Right atrium auricular region (tissue), 2 donors: ENCODE results near the gene OSGEPL1. TPM values are rescaled to one million over a fixed set of nuclear protein-coding genes. Genes with fewer than 3 reads are reported as not detected.

Experiments
- DNase-seq: peaks from one replicate; pipeline ENCODE4 v3.0.0-alpha.2; 2019; ENCODE audit warnings: low spot score
- H3K27ac ChIP-seq, 2 donors: fragments of 200-600 bp; sonication (generic); 1 replicate in 1 of 2; 2 replicates in 1 of 2; pipeline ENCODE4 v1.5.1; 2016 to 2019
- H3K27me3 ChIP-seq, 2 donors: fragments of 200-600 bp; sonication (generic); one replicate each; pipeline versions ENCODE4 v1.5.1 to v1.6.0; 2017 to 2019
- H3K36me3 ChIP-seq: fragments of 200-600 bp; sonication (generic); one replicate; pipeline ENCODE4 v1.5.1; 2016
- H3K4me1 ChIP-seq, 2 donors: fragments of 200-600 bp; sonication (generic); one replicate each; pipeline versions ENCODE4 v1.5.1 to v1.6.0; 2017 to 2019
- H3K4me3 ChIP-seq, 2 donors: fragments of 200-600 bp; sonication (generic); 1 replicate in 1 of 2; 2 replicates in 1 of 2; pipeline ENCODE4 v1.5.1; 2017 to 2019; ENCODE audit warnings: mild to moderate bottlenecking in 1 of 2, moderate library complexity in 1 of 2
- H3K9me3 ChIP-seq, 2 donors: fragments of 200-600 bp; sonication (generic); one replicate each; pipeline ENCODE4 v1.5.1; 2019
- CTCF ChIP-seq, 2 donors: fragments of 200-600 bp; sonication (generic); IDR thresholded peaks; one replicate each; pipeline ENCODE4 v1.5.1; 2019; ENCODE audit warnings: antibody characterized with exemption in 2 of 2
- total RNA-seq, 2 donors: library from RNA; depleted of rRNA; stranded (reverse); fragments of >200 nt; gene quantifications; one replicate each; pipeline ENCODE4 v1.1.0, GENCODE V29; 2016

The OSGEPL1 gene
- total RNA-seq = 1 to 10 TPM; 5.3 to 8.1 TPM

- Histone ChIP-seq H3K27me3 (no peaks in the 10 kb centered on the region), H3K4me1 (peaks cover 0 to 15% of the 10 kb centered on the region in 2 donors), H3K9me3 (no peaks in the 10 kb centered on the region), H3K36me3 (peaks cover 7% of the 10 kb centered on the region), H3K4me3 (peak within 1 kb of the TSS; percentile 70 to 78), H3K27ac (peak within 1 kb of the TSS; percentile 90 to 92)
- peak; percentile 94 for DNase-seq
- TF ChIP-seq CTCF (IDR thresholded peaks at IDR 0.05) = peak; percentile 52 to 63
Measured at GRCh38 chr2:189762551-189763298, at the start of gene OSGEPL1. Gene OSGEPL1, minus strand, starts transcription at chr2:189762792. Its CDS starts 1,152 bp downstream, at chr2:189761640.

- no peaks in the 10 kb centered on the region for H3K36me3 ChIP-seq
Measured at GRCh38 chr2:189803431-189803830, 40.8 kb upstream of the OSGEPL1 start.

GRCh38 chr2:189802396-189802912 lies 39.9 kb upstream of the OSGEPL1 start:
- DNase-seq = no peak
- Histone ChIP-seq H3K4me1 (no peaks in the 10 kb centered on the region), H3K27me3 (no peaks in the 10 kb centered on the region), H3K4me3 (no peak overlapping the region), H3K27ac (no peak overlapping the region), H3K36me3 (no peaks in the 10 kb centered on the region), H3K9me3 (no peaks in the 10 kb centered on the region)
- no peak for TF ChIP-seq CTCF (IDR thresholded peaks at IDR 0.05)

More at GRCh38 chr2:189803431-189803830, 40.8 kb upstream of the OSGEPL1 start:
- H3K9me3 ChIP-seq = no peaks in the 10 kb centered on the region
- DNase-seq = no peak
- H3K4me3 ChIP-seq = no peak overlapping the region
- no peak overlapping the region for H3K27ac ChIP-seq
- H3K4me1 ChIP-seq = no peaks in the 10 kb centered on the region
- H3K27me3 ChIP-seq = no peaks in the 10 kb centered on the region
- no peak for TF ChIP-seq CTCF (IDR thresholded peaks at IDR 0.05)

GRCh38 chr2:189799531-189799930 lies 36.9 kb upstream of the OSGEPL1 start:
- Histone ChIP-seq H3K27me3 (no peaks in the 10 kb centered on the region), H3K4me3 (no peak overlapping the region), H3K4me1 (no peaks in the 10 kb centered on the region), H3K27ac (no peak overlapping the region), H3K9me3 (no peaks in the 10 kb centered on the region), H3K36me3 (no peaks in the 10 kb centered on the region)
- no peak for DNase-seq
- no peak for TF ChIP-seq CTCF (IDR thresholded peaks at IDR 0.05)

- no peak overlapping the region for H3K4me3 ChIP-seq
- H3K27me3 ChIP-seq = no peaks in the 10 kb centered on the region
- H3K4me1 ChIP-seq = no peaks in the 10 kb centered on the region
- peak in 1 of 2 donors; percentile 2 for TF ChIP-seq CTCF (IDR thresholded peaks at IDR 0.05)
- no peak overlapping the region for H3K27ac ChIP-seq
- DNase-seq = no peak
- no peaks in the 10 kb centered on the region for H3K9me3 ChIP-seq
- H3K36me3 ChIP-seq = peaks cover 2% of the 10 kb centered on the region
Measured at GRCh38 chr2:189799030-189799331, 36.4 kb upstream of the OSGEPL1 start.
